Measurements from ENCODE around the gene PSME3. TPM values are rescaled to one million over a fixed set of nuclear protein-coding genes. Genes with fewer than 3 reads are reported as not detected.

PSME3 gene
- total and polyA plus RNA-seq, 9 of the 15 experiments (the other 6 are each of a cell fraction or from before 2014, with no cell fraction given) = 31.2 to 275 (median 141) TPM

DNA sequence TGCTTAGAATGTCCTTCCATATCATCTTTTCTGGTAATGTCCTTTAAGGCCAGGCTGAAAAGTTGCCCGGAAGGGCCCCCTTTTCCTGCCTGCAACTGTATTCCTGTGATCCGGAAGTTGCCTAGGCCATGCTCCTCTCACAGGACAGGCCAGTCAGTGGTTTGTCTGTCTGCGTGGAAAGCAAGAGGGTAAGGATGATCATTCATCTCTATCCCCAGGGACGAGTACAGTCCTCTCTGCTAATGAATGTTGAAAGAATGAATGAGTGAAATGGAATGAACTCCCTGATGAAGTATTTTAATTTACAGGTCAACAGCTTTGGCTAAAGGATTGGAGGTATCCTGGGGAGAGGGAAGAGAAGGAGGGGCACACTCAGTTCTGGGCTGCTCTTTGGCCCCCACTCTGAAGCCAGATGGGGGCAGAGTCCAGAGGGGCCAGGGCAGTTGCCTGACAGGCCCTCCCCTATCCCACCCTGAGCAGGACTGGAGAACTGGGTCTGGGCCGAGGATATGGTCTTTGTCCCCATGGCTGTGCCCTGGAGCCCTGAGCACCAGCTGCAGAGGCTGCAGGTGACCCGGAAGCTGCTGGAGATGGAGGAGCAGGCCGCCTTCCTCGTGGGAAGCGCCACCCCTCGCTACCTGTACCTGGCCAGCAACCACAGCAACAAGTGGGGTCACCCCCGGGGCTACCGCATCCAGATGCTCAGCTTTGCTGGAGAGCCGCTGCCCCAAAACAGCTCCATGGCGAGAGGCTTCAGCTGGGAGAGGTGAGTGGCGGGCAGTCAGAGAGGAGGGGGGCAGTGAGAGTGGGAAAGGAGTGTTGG lies 21.0 kb downstream of the PSME3 start:
- FAIRE-seq = no peak
- 40% methylated on average over 15 of the region's 15 CpGs for WGBS (ENCODE audit: insufficient coverage, low coverage, missing lambda C conversion rate)
- ChIA-PET POLR2A (interaction anchor here (0.6 to 1.4 kb wide), 2 partner anchors 12 to 158 kb away, joined by 3 to 6 read pairs; no protein-coding TSS in a partner anchor), CTCF (ENCODE audit: low intra/inter-chr PET ratio) (no interaction called here)
- H3K27me3 ChIP-seq (ENCODE audit: control insufficient read depth in 2 of 2, insufficient read depth in 2 of 2, low read length in 2 of 2) = 0 out of 5 replicates have a peak, but pooled peaks cover 0 to 3% of the 10 kb centered on the region in 2 experiments
- no peak overlapping the region for H2AFZ ChIP-seq (ENCODE audit: low read depth, low read length)
- no peaks in the 10 kb centered on the region for H3K9me1 ChIP-seq (ENCODE audit: control insufficient read depth, insufficient read depth, low read length)
- DNase-seq (ENCODE audit: extremely low read depth in 1 of 4, low spot score in 3 of 4) = no peak
- H4K20me1 ChIP-seq (replicated peaks; ENCODE audit: control insufficient read depth, insufficient read depth, low read length) = no peaks in the 10 kb centered on the region
- peaks cover 3 to 4% of the 10 kb centered on the region in 2 experiments; a peak in 2 of 5 replicates for H3K4me1 ChIP-seq (replicated peaks in 1 of 2; ENCODE audit: control insufficient read depth in 2 of 2, insufficient read depth in 2 of 2, low read length in 2 of 2)
- H3K9me3 ChIP-seq (replicated peaks; ENCODE audit: control insufficient read depth, insufficient read depth, low read depth, low read length) = no peaks in the 10 kb centered on the region
- no peak for TF ChIP-seq NR1H2 (CRISPR knock-in tag; IDR thresholded peaks at IDR 0.05)
- TF ChIP-seq ZFPM2 (CRISPR knock-in tag; IDR thresholded peaks at IDR 0.05) = no peak
- no peak for TF ChIP-seq POLR2A (conservative IDR thresholded peaks at IDR 0.05)
- no peak for TF ChIP-seq ZNF217 (CRISPR knock-in tag; IDR thresholded peaks at IDR 0.05)
- no peak for TF ChIP-seq ZKSCAN8 (CRISPR knock-in tag; IDR thresholded peaks at IDR 0.05)
- TF ChIP-seq, protein P1, sequence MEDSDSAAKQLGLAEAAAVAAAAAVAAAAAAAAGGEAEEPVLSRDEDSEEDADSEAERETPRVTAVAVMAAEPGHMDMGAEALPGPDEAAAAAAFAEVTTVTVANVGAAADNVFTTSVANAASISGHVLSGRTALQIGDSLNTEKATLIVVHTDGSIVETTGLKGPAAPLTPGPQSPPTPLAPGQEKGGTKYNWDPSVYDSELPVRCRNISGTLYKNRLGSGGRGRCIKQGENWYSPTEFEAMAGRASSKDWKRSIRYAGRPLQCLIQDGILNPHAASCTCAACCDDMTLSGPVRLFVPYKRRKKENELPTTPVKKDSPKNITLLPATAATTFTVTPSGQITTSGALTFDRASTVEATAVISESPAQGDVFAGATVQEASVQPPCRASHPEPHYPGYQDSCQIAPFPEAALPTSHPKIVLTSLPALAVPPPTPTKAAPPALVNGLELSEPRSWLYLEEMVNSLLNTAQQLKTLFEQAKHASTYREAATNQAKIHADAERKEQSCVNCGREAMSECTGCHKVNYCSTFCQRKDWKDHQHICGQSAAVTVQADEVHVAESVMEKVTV (CRISPR knock-in tag; IDR thresholded peaks at IDR 0.05) = no peak
- no TSS peak for BruUV-seq (replicated peaks)
- no peak overlapping the region for H3K9ac ChIP-seq (ENCODE audit: insufficient read depth in 1 of 2, low read depth in 2 of 2, low read length in 2 of 2)
- no peaks in the 10 kb centered on the region for H3K79me2 ChIP-seq (ENCODE audit: control insufficient read depth, insufficient read depth, low read length)
- no peaks in the 10 kb centered on the region for H3K36me3 ChIP-seq (ENCODE audit: control insufficient read depth, insufficient read depth, low read length)
- in situ Hi-C loops (cut with MboI) (no loop called here), intact Hi-C loops (cut with micrococcal nuclease) (no loop called here)
- ATAC-seq = no peak
- H3K4me2 ChIP-seq (ENCODE audit: insufficient read depth, low read length) = no peak overlapping the region
- no peak overlapping the region for H3K27ac ChIP-seq (ENCODE audit: extremely low read depth, low read depth, low read length)
- no peak overlapping the region for H3K4me3 ChIP-seq

Measured in K562 (cell line).